ENCODE measurements around the gene AIMP1.

AIMP1 gene

GRCh38 chr4:106270736-106271135, 45.6 kb upstream of the AIMP1 start:
- Histone ChIP-seq H3K4me3 (ENCODE audit: low read length) (no peak overlapping the region), H3K9me2 (replicated peaks; ENCODE audit: control insufficient read depth, low read length) (no peaks in the 10 kb centered on the region; the same call in 1 of the 2 replicates), H4K20me1 (ENCODE audit: control insufficient read depth, insufficient read depth, low read depth, low read length) (no peaks in the 10 kb centered on the region), H3K4me1 (ENCODE audit: control insufficient read depth, low read length) (no peaks in the 10 kb centered on the region; the same call in 1 of the 2 replicates), H3K36me3 (ENCODE audit: control insufficient read depth, low read length) (peaks cover 4% of the 10 kb centered on the region; the same call in 1 of the 2 replicates), H3K4me2 (ENCODE audit: low read length) (no peak overlapping the region), H3K27me3 (ENCODE audit: control insufficient read depth, low read length) (no peaks in the 10 kb centered on the region), H3K27ac (ENCODE audit: low read depth, low read length) (no peak overlapping the region), H3K9me3 (ENCODE audit: control insufficient read depth, insufficient read depth, low read length) (no peaks in the 10 kb centered on the region), H3F3A (ENCODE audit: control insufficient read depth, insufficient read depth) (no peaks in the 10 kb centered on the region), H3K79me2 (ENCODE audit: control insufficient read depth, low read length) (no peaks in the 10 kb centered on the region)
- TF ChIP-seq EZH2phosphoT487 (IDR thresholded peaks at IDR 0.05; ENCODE audit: borderline replicate concordance, low read length) (no peak), CTCF (IDR thresholded peaks at IDR 0.05; ENCODE audit: low read depth, low read length, poor library complexity, severe bottlenecking) (no peak)

- H3K4me3 ChIP-seq (ENCODE audit: low read length): no peak overlapping the region
- no peak overlapping the region for H3K4me2 ChIP-seq (ENCODE audit: low read length)
- H3K36me3 ChIP-seq (ENCODE audit: control insufficient read depth, low read length): peaks cover 4% of the 10 kb centered on the region; the same call in 1 of the 2 replicates
- no peaks in the 10 kb centered on the region for H4K20me1 ChIP-seq (ENCODE audit: control insufficient read depth, insufficient read depth, low read depth, low read length)
- no peaks in the 10 kb centered on the region for H3K9me3 ChIP-seq (ENCODE audit: control insufficient read depth, insufficient read depth, low read length)
- H3K27ac ChIP-seq (ENCODE audit: low read depth, low read length): no peak overlapping the region
- H3K27me3 ChIP-seq (ENCODE audit: control insufficient read depth, low read length): no peaks in the 10 kb centered on the region
- no peaks in the 10 kb centered on the region for H3K79me2 ChIP-seq (ENCODE audit: control insufficient read depth, low read length)
- no peaks in the 10 kb centered on the region; the same call in 1 of the 2 replicates for H3K9me2 ChIP-seq (replicated peaks; ENCODE audit: control insufficient read depth, low read length)
- no peaks in the 10 kb centered on the region for H3F3A ChIP-seq (ENCODE audit: control insufficient read depth, insufficient read depth)
- TF ChIP-seq CTCF (IDR thresholded peaks at IDR 0.05; ENCODE audit: low read depth, low read length, poor library complexity, severe bottlenecking): no peak
- no peak for TF ChIP-seq EZH2phosphoT487 (IDR thresholded peaks at IDR 0.05; ENCODE audit: borderline replicate concordance, low read length)
- no peaks in the 10 kb centered on the region; the same call in 1 of the 2 replicates for H3K4me1 ChIP-seq (ENCODE audit: control insufficient read depth, low read length)
These were observed 42.5 kb upstream of the AIMP1 start for GRCh38 chr4:106273831-106274230.

- no peak overlapping the region for H3K4me2 ChIP-seq (ENCODE audit: low read length)
- H3K79me2 ChIP-seq (ENCODE audit: control insufficient read depth, low read length): no peaks in the 10 kb centered on the region
- no peaks in the 10 kb centered on the region for H4K20me1 ChIP-seq (ENCODE audit: control insufficient read depth, insufficient read depth, low read depth, low read length)
- no peaks in the 10 kb centered on the region for H3K9me3 ChIP-seq (ENCODE audit: control insufficient read depth, insufficient read depth, low read length)
- peaks cover 4% of the 10 kb centered on the region; the same call in 1 of the 2 replicates for H3K36me3 ChIP-seq (ENCODE audit: control insufficient read depth, low read length)
- no peaks in the 10 kb centered on the region for H3F3A ChIP-seq (ENCODE audit: control insufficient read depth, insufficient read depth)
- H3K4me1 ChIP-seq (ENCODE audit: control insufficient read depth, low read length): no peaks in the 10 kb centered on the region; the same call in 1 of the 2 replicates
- no peak for TF ChIP-seq EZH2phosphoT487 (IDR thresholded peaks at IDR 0.05; ENCODE audit: borderline replicate concordance, low read length)
- TF ChIP-seq CTCF (IDR thresholded peaks at IDR 0.05; ENCODE audit: low read depth, low read length, poor library complexity, severe bottlenecking): no peak
- no peak overlapping the region for H3K27ac ChIP-seq (ENCODE audit: low read depth, low read length)
- H3K27me3 ChIP-seq (ENCODE audit: control insufficient read depth, low read length): no peaks in the 10 kb centered on the region
- H3K9me2 ChIP-seq (replicated peaks; ENCODE audit: control insufficient read depth, low read length): no peaks in the 10 kb centered on the region; the same call in 1 of the 2 replicates
- H3K4me3 ChIP-seq (ENCODE audit: low read length): no peak overlapping the region
These were observed 39.1 kb upstream of the AIMP1 start for GRCh38 chr4:106277140-106277675.

Measured in DOHH2 (cell line).